Stimulated activated naive CD4-positive, alpha-beta T cell treated with Interleukin-2 at 50 U/mL for 16 hours (primary cell): ENCODE data around the gene SQOR.
A peak's percentile ranks its signal among the peaks of the same experiment; 100 is the strongest.

ENCODE experiments used
- DNase-seq: peaks from one replicate; lab custom pipeline; 2025; lab: John Stamatoyannopoulos, UW

Gene SQOR

DNA sequence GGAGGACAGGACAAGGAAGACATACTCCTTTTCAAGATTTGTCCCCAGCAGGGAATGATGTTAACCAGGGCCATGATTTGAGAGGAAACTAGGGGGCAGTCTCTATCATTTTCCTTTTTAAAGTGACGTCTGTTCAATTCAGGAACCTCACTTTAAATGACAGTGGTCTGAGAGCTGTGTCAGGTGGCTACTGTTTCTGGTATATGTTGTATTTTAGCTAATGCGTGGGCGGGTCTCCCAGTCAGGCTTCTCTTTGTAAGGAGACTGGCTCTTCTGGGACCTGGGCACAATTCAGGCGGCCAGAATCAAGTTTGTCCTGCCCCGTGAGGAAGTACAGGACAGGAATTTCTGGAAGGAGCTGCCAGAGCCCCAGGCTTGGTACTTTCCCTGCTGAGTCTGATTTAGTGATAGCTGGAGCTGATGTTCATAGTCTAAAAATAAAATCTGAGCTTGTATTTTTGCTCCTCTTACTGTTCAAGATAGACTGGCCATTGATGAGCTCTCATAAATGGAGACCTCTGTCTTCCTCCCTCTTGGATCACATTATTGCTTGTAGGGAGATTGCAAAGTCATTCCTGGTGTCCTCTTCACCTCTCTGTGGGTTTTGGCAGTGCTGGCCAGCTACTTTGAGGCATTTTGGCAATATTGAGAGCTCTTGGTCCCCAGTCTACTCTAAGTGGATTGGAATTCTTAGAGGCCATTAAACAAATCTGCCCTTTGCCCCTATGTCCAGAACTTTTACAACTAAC, 25.6 kb downstream of the SQOR start:
- no peak for DNase-seq

DNA sequence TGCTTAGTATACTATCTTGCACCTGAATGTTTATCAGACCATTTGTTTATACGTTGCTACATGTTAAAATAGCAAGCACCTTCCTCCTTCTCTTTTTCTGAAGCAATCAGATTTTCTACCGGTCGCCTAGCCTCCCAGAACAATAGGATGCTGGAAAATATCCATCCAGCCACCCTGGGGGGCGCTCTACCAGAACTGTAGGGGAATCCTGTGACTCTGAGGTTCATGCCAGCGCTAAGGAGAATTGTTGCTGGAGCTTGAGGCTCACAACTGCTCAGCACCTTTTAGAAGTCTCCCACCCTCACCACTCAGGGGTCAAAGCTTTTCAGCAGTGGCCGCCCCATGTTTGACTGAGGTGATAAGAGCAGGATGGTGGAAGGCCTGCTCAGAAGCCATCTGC, 27.5 kb downstream of the SQOR start:
- DNase-seq = no peak

GRCh38 chr15:45664451-45664850, 29.6 kb downstream of the SQOR start:
- DNase-seq = no peak

- no peak for DNase-seq
Observed at GRCh38 chr15:45665261-45665660, 30.4 kb downstream of the SQOR start.

DNA sequence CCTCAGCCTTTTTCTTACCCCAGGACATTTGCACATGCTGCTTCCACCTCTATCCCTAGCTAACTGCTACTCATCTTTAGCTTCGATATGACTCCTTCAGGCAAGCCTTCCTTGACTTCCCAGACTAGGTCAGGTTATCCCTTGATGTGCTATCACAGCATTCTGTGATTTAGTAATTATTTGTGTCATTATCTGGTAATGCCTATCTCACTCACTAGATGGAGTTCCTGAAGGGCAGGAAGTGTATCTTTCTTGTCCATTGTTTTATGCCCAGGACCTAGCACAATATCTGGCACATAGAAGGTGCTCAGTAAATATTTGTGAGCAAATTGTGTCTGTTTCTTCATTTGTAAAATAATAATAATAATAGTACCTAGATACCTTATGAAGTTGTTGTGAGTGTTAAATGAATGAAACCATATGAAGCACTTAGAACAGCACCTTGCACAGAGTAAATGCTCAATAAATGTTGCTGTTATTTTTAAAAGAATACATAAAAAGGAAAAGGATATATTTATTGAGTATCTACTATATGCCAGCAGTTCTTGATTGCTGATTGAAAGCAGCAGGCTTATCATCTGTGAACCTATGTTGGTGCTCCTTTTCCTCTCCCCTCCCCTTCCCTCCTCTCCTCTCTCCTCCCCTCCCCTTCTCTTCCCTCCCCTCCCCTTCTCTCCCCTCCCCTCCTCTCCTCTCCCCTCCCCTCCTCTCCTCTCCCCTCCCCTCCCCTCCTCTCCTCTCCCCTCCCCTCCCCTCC, 31.5 kb downstream of the SQOR start:
- DNase-seq = no peak

- DNase-seq = no peak
Observed at GRCh38 chr15:45667002-45667401, 32.2 kb downstream of the SQOR start.

DNA sequence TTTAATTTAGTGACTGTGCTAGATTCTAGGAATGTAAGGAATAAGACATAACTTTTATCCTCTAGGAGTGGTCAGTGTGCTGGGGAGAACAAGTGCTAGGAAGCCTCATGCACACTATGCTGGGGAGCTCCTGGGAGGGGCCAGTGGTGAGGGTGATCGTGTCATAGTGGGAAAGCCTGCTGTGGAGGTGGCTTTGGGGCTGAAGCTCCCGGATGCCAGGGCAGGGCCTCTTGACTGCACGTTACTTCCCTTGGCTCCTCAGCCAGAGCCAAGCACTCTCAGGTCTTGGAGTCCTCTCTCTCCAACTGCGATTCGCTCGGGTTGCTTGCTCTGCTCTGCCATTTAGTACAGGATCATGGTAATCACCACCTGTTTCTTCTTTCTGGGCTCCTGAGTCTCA, 33.6 kb downstream of the SQOR start:
- DNase-seq = no peak

GRCh38 chr15:45669422-45669821, 34.6 kb downstream of the SQOR start:
- DNase-seq = no peak

- DNase-seq = no peak
Observed at GRCh38 chr15:45670091-45670490, 35.3 kb downstream of the SQOR start.

DNA sequence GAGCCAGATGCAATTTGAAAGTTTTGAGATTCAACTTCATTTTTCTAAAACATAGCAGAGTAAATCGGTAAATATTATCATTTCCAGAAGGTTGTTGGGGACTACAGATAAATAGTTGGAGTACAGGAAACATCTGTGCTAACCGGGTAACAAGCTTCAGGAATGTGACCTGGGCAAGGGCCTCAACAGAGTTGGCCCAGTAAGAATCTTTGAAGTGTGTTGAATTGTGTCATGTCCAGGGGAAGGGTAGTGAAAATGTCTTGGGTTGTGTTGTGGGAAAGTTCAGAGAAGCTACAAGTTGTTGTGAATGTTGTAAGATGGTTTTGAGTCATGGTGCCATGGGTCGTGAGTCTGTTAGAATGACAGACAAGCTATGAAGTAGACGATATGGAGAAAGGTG, 35.7 kb downstream of the SQOR start:
- no peak for DNase-seq

DNA sequence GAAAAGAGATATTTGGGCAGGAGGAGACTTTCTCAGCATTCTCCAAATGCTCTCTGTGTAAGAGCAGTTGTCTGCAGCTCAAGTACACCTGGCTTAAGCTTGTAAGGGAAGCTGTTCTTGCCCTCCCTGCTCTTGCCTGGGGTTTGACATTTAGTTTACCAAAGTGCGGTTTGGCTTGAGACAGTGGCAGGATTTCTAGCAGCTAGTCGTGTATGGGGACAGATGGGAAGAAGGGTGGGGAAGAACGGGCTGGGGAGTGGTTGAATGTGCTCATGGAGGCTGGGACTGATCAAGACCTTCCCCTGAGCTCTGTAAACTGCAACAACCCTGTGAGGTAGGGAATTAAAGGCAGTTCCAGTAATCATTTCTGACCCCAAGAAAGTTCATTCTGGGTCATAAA, 39.8 kb downstream of the SQOR start:
- DNase-seq = no peak

GRCh38 chr15:45677797-45678196, 43.0 kb downstream of the SQOR start:
- DNase-seq = no peak

DNA sequence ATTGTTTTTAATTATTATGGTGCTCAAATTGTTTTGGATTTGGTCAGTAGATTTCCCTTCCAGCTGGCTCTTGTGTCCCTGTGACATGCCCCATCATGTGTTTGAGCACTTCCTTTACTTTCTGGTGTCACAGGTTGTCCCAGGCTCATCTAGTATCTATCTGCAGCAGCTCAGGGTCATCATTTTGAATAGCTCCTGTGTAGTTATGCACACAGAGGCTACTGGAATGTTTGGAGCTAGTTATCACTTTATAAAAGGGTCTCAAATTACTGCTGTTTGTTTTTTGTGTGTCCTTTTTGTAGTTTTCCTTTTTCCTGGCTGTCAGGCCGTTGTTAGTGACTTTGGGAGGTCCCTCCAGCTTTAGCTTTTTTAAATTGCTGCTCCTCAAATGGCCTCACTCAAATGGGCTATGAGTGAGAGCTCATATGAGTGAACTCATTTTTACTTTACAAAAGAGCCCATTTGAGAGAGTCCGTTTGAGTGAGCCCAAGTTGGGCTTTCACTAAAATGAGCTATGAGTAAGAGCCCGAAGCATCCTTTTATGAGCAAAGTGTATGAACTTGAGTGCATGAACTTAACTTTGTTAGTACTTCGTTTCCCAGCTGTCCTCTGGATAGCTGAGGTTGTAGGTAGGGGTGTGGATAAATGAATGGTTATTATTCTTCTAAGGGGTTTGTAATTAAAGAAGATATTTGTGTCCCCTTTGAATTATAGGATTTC, 43.8 kb downstream of the SQOR start:
- DNase-seq = no peak

- DNase-seq = no peak
Observed at GRCh38 chr15:45684533-45684932, 49.7 kb downstream of the SQOR start.

DNA sequence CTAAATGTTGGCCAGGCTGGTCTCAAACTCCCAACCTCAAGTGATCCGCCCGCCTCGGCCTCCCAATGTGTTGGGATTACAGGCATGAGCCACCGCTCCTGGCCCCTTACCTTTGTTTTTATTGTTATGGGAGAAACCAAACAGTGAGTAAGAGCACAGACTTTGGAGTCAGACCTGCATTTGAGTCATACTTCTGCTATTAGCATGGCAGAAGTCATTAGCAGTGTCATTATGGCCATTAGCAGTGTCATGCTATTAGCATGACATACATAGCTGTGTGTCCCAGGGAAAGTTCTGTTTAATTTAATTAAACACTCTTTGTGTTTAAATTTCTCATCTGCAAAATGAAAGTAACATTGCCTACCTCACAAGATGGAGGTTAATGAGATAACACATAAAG, 54.8 kb downstream of the SQOR start:
- no peak for DNase-seq

DNA sequence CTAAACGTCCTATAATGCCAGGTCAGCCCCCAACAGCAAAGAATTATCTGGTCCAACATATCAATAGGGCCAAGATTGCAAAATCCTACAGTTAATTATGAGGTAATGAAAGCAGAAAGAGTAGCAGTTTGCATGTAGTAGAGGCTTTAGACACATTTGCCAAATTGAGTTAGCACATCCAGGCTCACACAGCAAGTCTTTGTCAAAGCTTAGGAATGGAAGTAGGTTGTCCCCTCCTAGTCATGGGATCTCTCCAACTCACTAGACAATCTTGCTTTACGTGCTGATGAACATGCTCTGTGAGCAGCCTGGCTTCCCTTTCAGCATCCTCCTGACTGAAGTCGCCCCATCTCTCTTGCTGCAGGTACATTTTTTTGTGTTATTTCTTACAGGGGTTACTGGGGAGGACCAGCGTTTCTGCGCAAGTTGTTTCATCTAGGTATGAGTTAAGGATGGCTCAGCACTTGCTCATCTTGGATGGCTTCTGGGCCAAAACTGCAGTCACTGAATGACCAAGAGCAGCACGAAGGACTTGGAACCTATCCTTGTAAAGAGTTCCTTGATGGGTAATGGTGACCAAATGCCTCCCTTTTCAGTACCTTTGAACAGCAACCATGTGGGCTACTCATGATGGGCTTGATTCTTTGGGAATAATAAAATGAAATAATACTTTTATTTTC, 55.9 kb downstream of the SQOR start:
- no peak for DNase-seq

DNA sequence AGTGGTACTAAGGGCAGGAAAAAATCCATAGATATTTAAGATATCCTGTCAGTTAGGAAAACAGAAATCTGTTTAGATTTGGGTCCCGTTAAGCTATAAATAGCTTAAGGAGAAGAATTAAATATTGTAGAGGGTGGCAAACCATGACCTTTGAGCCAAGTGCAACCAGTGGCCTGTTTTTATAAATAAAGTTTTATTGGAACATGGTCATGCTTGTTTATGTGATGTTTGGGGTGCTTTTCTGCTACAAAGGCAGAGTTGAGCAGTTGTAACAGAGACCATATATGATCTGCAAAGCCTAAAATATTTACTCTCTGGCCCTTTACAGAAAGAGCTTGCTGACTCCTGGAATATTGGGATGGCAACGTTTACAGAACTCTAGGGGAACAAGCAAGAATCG, 66.3 kb downstream of the SQOR start:
- DNase-seq = no peak

GRCh38 chr15:45702041-45702440, 67.2 kb downstream of the SQOR start:
- no peak for DNase-seq

DNA sequence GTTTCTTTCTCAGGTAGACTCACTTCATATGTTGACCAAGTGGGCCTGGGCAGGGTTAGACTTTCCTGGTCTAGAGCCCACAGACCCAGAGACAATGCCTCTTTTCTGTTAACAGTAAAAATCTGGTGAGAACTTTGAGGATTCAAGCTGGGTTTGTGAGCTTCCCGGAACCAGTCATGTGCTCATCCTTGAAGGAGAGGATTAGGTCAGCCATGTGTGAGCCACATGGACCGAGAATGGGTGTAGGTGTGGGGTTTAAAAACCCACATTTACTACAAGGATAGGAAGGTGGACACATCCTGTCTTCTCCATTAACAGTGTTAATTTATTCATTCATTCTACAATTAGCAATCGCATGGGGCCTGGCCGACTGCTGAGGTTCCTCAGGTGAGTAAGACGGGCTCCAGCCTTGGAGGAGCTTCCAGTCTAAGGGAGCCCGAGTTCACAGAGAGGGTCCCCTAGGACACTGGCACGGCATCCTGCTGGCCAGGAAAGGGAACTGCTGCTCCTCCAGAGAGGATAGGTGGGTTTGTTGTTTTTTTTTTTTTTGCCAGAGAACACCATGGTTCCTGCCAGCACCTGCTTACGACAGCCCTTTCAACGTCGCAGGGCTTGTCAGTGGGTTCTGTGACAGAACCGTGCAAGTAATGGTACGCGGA, 69.0 kb downstream of the SQOR start:
- no peak for DNase-seq

DNA sequence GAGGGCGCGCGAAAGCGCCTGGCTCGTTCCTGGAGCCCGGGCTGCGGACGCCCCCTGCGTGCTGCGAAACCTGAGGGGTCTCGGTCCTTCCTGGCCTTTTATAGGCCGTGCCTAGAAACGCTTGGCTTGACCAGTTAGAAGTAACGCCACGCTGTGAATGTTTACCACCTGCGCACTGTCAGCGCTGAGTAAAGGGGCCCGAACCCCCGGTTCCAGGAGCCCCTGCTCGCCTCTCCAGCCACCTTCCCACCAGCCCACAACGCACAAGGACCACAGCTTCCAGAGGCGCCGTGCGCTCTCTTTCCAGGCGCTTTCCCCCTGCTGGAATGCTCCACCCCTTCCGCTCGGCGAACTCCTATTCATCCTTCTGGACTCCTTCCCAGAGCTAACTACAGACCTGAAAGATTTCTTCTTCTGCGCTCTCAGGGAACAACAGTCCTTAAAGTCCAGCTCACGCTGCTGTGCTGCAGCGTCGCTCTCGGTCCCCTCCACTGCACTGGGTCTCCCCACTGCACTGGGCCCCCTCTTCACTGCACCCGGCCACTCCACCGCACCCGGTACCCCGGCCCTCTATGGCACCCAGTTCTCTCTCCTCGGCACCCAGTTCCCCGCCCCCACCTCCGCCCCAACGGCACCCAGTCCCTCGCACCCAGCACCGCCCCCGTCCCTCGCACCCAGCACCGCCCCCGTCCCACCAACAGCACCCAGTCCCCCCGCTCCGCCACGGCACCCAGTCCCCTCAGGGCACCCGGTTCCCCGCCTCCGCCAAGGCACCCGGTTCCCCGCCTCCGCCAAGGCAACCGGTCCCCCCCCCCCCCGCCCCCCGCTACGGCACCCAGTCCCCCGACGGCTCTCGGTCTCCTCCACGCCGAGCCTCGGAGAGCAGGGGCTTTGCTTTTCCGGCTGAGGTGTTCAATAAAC, 69.8 kb downstream of the SQOR start:
- DNase-seq = peak; percentile 11
